Jurkat, Clone E6-1 (cell line): ENCODE results near the gene CLRN3.

Experiments
- DNase-seq: peaks from one replicate; pipeline ENCODE4 v3.0.0-alpha.2; 2011; ENCODE audit warnings: low read depth, low spot score
- H3K4me3 ChIP-seq: 2 replicates; pipeline ENCODE4 v1.5.1; 2011; ENCODE audit warnings: mild to moderate bottlenecking, low read length, control low read depth, moderate library complexity

Gene CLRN3

GRCh38 chr10:127854769-127855590 lies 37.8 kb downstream of the CLRN3 start:
- H3K4me3 ChIP-seq, result no peak overlapping the region
- DNase-seq, result no peak

DNA sequence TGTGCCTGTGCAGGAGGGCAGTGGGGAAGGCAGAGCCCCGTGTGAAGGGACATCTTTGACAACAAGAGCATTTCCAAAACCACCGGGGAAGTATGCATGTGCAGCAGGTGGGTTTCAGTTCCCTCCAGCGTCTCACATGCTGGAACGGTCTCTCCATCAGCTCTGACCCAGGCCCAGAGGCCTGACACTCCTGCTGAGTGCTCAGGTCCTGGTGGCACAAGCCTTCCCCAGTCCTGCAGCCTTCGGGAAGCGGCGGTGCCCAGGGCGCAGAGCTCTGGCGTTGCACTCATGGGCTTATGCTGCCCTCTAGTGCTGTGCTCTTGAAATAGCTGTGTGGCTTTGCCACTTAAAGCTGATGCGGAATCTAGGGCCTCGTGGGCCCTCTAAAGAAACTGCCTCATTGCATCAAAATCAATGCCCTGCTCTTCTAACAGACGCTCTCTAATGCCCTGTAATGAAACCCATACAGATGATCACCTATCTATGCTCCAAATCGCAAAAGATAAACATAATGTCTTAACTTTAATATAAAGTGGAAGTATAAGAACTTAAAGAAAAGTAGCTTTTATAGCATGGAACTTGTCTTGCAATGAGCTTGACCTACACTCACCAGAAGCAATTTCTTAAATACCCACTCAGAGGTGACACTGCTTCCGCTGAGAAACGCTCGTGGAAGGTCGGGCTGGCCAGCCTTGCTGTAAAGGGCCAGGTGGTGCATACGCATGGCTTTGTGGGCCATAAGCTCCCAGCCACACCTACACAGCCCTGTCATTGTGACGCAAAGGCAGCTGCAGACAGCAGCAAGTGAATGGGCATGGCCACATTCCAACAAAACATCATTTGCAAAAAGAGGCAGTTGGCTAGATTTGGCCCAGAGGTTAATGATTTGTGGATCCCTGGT lies 38.6 kb downstream of the CLRN3 start:
- no peak overlapping the region for H3K4me3 ChIP-seq
- DNase-seq, result peak; percentile 59

- H3K4me3 ChIP-seq, result no peak overlapping the region
- no peak for DNase-seq
These were observed 40.3 kb downstream of the CLRN3 start for GRCh38 chr10:127852456-127852855.

DNA sequence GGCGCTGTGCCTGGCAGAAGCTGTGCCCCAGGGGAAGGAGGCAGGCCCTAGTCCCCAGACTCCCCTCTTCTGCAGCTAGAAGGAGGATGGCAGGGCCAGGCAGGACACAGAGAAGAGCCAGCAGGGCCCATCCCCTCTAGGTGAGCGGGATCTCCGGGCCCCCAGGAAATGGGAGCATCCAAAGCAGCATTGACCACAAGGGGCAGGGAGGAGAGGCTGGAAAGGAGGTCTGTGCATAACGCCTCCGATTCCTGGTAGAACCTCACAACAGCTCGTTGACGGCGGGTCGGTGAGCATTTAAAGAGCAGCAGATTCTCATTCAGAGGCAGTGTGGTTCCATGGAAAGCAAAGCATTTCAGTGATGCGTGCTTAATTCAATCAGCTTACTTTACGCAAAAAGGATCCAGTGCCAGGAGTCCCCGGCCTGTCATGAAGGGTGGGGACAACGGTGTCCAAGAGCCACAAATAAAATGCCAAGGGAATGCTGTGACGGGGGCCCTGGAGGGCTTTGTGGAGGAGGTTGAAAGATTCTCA lies 41.0 kb downstream of the CLRN3 start:
- no peak overlapping the region for H3K4me3 ChIP-seq
- DNase-seq, result no peak

- H3K4me3 ChIP-seq, result no peak overlapping the region
- no peak for DNase-seq
These were observed 41.8 kb downstream of the CLRN3 start for GRCh38 chr10:127850944-127851343.

DNA sequence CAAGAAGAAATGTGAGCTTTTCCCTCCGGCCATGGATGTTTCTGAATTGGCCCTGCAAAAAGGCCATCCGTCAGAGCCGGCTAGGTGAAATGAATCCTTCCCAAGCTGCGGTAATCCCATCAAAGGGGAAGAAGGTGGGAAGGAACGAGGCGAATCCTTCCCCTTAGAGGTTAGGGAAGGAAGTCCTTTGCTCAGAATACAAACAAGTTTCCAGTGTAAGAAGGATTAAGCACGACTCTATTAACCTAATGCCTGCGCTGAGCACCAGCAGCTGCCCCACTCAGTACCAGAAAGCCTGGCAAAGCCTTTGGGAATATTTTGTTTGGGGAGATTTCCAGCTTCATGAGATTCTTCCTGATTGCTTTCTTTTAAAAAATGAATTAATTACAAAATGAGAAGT lies 42.8 kb downstream of the CLRN3 start:
- H3K4me3 ChIP-seq, result no peak overlapping the region
- no peak for DNase-seq

- no peak overlapping the region for H3K4me3 ChIP-seq
- no peak for DNase-seq
These were observed 43.5 kb downstream of the CLRN3 start for GRCh38 chr10:127849224-127849623.

GRCh38 chr10:127848226-127848625 lies 44.5 kb downstream of the CLRN3 start:
- no peak for DNase-seq
- H3K4me3 ChIP-seq, result no peak overlapping the region

DNA sequence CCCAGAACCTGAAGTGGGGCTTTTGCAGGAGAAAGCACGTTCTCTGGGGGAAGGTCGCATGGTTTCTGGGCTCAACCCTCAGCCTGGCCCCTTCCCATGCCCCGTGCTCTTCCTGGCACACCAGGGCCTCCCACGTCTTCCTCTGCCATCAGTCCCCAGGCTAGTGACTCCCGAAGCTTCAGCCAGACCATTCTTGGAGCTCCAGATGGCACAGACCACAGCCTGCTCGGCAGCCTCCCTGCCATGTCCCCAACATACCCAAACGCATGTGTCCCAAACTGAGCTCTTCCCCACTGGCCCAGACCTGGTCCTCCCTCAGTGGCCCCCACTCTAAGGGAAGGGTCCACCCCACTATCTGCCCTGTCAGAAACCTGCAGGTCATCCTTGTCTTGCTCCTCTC lies 47.0 kb downstream of the CLRN3 start:
- no peak for DNase-seq
- no peak overlapping the region for H3K4me3 ChIP-seq

GRCh38 chr10:127840884-127841283 lies 51.9 kb downstream of the CLRN3 start:
- no peak for DNase-seq
- H3K4me3 ChIP-seq, result no peak overlapping the region

- H3K4me3 ChIP-seq, result no peak overlapping the region
- DNase-seq, result no peak
These were observed 55.8 kb downstream of the CLRN3 start for GRCh38 chr10:127836966-127837365.

DNA sequence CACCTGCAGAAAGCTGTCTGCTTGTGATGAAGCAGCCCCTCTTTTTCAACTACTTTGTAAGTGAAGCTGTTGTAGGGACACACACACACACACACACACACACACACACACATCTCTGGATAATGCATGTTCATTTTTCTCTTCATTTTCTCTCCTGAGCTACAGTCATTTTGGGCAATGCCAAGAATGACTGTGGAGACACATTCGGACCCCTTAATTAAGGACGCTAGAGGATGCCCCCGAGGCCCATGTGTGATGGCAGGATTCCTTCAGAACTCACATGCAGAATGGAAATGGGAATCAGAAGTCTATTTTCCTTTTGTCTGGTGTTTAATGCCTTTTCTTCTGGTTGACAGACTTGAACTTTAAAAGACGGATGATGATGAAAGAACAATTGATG lies 56.6 kb downstream of the CLRN3 start:
- DNase-seq, result no peak
- no peak overlapping the region for H3K4me3 ChIP-seq

DNA sequence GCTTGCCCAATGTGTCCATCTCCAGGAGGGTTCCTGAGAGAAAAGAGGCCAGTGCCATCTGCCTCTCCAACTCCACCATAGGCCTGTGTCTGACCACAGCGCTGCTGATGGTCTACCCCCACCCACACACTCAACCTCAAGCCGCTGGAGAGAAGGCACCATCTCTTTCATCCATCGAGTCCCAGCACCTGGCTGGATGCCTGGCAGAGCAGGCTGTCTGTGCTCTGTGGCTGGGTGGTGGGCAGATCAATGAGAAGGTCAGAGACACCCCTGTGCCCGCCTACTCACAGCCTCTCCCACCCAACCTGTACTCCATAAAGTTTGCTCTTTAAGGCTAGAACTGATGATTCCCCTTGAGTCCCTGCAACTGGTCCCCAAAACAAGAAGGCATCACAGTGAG lies 58.0 kb downstream of the CLRN3 start:
- no peak overlapping the region for H3K4me3 ChIP-seq
- no peak for DNase-seq

- no peak overlapping the region for H3K4me3 ChIP-seq
- DNase-seq, result no peak
These were observed 58.5 kb downstream of the CLRN3 start for GRCh38 chr10:127834221-127834620.

- no peak overlapping the region for H3K4me3 ChIP-seq
- DNase-seq, result no peak
These were observed 58.9 kb downstream of the CLRN3 start for GRCh38 chr10:127833804-127834203.

- no peak overlapping the region for H3K4me3 ChIP-seq
- peak; percentile 15 for DNase-seq
These were observed 60.2 kb downstream of the CLRN3 start for GRCh38 chr10:127832501-127832900.

- H3K4me3 ChIP-seq, result no peak overlapping the region
- no peak for DNase-seq
These were observed 62.3 kb downstream of the CLRN3 start for GRCh38 chr10:127830414-127830813.
